ENCODE results near the gene EVI5L.
"Not testable (repeated sequence)": the region's sequence is repeated elsewhere in the genome, so short reads cannot be mapped to it uniquely, and the experiment has no call there.

The EVI5L gene

DNA sequence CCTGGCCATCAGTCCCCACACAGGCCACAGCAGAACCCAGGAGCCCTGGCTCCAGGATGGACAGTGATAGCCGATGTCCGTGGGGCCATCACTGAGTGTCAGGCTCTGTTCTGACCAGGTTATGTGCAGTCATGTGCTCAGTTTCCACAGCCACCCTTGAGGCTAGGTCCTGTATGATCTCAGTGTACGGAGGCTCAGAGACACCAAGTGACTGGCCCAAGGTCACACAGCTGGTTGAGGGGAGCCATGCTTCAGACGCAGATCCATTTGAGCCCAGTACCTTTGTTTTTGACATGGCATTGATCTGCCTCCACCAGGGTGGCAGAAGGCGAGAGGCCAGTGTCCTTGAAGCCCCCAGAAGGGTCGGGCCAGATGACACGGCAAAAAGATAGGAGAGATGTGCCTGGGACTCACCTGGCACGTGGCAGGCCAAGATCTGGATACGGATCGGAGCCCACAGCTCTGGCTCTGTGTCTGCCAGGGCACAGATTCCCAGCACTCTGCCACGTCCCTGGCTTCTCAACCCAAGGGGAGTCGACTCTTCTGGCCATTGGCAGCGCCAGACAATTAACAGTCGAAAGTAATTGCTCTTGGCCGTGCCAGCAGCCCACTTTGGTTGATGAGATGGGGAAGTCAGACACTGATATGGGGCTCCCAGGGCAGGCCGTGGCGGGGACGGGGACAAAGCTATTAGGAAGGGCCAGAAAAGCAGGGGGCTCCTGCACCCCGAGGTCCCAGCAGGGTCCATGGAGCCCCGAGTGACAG is 15.6 kb downstream of the EVI5L start:
- DNase-seq (ENCODE audit: low read depth, low spot score): no peak

GRCh38 chr19:7846155-7846646 is 16.2 kb downstream of the EVI5L start:
- DNase-seq (ENCODE audit: low read depth, low spot score): no peak

DNA sequence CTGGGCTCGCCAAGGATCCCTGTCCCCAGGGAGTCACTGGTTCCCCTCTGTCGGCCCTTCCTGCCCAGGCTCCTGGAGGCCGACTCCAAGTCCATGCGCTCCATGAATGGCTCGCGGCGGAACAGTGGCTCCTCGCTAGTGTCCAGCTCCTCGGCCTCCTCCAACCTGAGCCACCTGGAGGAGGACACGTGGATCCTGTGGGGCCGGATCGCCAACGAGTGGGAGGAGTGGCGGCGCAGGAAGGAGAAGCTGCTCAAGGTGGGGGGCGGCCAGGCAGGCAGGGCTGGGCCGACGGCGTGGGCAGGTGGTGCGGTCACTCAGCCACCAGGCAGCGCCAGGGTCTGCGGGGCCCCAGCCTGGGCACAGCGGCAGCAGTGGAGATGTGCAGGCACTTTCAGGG is 17.6 kb downstream of the EVI5L start:
- no peak for DNase-seq (ENCODE audit: low read depth, low spot score)

DNA sequence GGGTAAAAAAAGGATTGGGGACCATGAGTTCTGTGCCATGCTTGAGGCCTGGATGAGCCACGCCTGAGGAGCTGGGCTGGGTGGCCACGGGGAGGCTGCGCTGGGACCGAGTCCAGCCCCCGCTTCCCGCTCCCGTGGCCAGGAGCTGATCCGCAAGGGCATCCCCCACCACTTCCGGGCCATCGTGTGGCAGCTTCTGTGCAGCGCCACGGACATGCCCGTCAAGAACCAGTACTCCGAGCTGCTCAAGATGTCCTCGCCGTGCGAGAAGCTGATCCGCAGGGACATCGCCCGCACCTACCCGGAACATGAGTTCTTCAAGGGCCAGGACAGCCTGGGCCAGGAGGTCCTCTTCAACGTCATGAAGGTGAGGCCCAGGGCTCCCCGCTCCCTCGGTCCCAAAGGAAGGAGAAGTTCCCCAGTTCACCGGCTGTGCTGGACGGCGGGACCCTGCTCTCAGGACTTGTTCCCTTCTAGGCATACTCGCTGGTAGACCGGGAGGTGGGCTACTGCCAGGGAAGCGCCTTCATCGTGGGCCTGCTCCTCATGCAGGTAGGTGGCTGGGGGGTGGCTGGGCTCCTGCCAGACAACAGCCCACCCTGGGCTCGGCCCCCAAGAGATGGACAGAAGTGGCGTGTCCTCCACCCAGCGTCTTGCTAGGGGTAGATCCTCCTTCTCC is 18.9 kb downstream of the EVI5L start:
- DNase-seq (ENCODE audit: low read depth, low spot score): no peak

GRCh38 chr19:7849631-7849999 is 19.6 kb downstream of the EVI5L start:
- no peak for DNase-seq (ENCODE audit: low read depth, low spot score)

DNA sequence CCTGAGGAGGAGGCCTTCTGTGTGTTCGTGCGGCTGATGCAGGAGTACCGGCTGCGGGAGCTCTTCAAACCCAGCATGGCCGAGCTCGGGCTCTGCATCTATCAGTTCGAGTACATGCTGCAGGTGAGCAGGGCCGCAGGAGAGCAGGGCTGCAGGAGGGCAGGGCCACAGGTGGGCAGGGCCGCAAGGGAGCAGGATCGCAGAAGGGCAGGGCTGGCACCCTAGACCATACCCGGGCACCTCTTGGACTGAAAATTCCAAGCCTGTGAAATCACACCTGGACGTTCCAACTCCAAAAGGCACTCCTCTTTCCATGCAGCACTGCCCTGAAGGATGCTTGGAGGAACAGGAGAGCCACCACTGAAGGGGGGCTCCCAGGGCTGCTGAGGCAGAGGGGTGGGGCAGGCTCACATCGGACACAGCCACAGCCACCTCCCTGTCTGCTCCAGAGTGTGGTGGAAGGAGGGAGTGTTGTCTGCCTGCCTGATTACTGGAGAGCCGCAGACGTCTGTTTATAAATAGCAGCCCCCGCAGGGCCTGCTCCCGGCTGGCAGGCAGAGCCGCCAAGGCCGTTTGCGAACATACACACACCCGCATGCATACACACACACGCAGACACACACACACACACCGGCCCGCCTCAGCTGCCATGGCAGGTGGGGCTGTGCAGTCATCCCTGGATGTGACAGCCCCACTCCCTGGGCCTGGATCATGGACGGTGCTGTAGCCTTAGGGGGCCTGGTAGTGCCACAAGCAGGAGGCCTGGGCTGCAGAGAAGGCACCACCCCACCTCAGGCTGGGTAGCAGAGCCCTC is 20.2 kb downstream of the EVI5L start:
- DNase-seq (ENCODE audit: low read depth, low spot score): no peak

DNA sequence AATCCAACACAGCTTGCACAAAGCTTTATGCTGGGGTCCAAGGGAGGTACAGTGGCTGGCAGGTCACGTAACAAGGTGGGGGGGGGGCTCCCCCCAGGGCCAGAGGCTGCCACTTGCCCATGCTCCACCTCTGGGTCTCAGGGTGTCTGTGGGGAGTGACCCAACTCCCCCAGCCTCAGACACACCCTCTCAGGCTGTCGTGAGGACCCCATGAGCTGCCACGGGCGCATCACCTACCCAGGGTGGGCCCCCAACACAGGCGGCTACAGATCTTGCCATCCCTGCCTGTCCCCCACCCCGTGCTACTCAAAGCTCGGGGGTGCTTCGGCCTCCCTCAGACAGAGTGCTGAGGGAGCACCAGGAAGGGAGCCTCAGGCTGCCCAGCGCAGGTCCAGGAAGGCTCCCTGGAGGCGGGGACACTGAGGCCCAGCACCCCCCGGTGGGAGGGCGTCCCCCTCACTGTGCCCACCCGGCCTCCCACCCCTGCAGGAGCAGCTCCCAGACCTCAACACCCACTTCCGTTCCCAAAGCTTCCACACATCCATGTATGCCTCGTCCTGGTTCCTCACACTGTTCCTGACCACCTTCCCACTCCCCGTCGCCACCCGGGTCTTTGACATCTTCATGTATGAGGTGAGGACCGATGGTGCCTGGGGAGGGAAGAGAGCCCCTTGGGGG is 21.1 kb downstream of the EVI5L start:
- no peak for DNase-seq (ENCODE audit: low read depth, low spot score)

DNA sequence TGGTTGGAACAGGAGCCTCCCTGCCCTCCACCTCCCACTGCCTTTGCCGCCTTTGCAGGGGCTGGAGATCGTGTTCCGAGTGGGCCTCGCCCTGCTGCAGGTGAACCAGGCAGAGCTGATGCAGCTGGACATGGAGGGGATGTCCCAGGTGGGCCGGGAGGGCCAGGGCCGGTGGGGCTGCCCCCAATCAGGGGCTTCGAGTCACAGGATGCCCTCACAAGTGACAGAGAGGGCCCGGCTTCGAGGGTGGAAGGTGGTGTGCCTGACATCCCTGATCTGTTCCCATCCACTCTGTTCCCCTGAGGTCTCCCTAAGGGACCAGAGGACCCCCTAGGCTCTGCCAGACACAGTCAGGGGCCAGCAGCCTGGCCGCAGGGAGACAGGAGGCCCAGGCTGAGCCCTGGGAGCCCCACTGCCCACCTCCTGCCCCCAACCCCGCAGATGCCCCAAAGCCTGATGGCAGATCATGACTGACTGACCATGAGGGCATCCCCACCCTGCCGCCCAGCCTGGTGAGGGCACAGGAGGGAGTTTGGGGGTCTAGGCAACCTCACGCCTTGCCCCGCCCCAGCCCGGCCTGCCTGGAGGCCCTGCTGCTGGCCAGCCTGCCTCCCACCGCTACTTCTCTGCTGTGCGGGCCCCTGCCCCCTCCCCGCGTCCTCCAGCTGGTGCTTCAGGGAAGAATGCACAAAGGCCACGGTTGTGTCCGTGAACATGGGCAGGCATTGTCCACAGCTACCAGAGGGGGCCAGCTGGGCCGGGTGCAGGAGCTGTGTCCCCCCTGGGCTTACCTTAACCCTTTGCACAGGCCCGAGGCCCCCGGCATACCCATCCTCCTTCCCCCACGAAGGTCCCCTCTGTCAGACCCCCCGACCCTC is 21.8 kb downstream of the EVI5L start:
- DNase-seq (ENCODE audit: low read depth, low spot score): no peak

GRCh38 chr19:7852851-7853769 is 23.1 kb downstream of the EVI5L start:
- no peak for DNase-seq (ENCODE audit: low read depth, low spot score)

DNA sequence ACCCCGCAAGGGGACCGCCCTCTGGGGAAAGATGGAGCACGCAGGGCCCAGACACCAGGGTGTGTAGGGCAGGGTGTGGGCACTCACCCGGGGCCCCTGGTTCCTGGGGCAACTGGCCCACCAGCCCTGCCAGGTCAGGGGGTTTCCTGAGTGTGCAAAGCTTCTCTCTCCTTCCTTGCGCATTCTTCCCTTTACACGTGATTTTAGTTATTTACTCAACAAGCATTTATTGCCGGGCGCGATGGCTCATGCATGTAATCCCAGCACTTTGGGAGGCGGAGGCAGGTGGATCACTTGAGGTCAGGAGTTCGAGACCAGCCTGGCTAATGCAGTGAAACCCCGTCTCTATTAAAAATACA is 23.7 kb downstream of the EVI5L start:
- DNase-seq (ENCODE audit: low read depth, low spot score): no peak

GRCh38 chr19:7855426-7856108 is 25.5 kb downstream of the EVI5L start:
- DNase-seq (ENCODE audit: low read depth, low spot score): no peak

- no peak for DNase-seq (ENCODE audit: low read depth, low spot score)
Measured at GRCh38 chr19:7856109-7856591, 26.1 kb downstream of the EVI5L start.

DNA sequence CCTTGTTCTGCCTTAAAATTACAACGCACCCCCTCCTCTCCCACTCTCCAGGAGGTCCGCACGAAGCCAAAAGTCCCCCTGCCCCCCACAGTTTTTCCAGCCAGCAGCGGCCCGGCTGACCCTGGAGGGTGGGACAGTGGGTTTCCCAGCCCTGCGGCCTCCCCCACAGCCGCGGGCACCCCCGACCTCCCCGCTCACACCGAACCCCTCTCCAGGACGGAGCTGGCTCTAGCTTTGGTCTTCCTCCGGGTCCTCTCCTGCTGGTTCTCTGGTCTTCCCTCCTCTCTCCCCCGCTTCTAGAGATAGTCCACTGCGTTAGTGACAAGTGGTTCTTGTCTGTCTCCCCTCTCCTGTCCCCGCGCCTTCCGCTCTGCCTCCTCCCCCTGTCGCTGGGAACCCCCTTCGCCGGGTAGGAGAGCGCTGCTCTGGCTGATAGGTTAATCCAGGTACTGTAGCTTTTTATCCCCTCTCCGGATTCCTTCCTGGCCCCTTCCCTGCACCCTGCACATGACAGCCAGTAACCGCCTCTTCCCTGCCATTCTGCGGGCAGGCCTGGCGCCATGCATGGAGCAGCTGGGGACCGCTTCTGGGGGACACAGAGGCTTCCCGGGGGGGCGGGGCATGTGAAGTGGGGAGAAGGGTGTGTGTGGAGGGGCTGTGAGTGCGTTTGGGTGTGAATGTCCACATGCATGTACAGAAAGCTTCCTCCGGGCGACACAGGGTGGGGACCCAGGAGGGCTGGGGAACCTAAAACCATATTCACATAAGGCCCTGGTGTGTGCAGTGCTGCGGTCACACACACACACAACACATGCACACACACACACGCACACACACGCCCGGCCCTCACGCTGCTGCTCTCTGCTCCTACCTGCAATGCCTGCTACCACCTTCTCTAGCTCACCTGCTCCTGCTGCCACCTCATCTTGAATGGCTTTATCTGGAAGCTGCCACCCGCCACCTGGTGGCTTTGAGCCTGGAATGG is 27.0 kb downstream of the EVI5L start:
- no peak for DNase-seq (ENCODE audit: low read depth, low spot score)

DNA sequence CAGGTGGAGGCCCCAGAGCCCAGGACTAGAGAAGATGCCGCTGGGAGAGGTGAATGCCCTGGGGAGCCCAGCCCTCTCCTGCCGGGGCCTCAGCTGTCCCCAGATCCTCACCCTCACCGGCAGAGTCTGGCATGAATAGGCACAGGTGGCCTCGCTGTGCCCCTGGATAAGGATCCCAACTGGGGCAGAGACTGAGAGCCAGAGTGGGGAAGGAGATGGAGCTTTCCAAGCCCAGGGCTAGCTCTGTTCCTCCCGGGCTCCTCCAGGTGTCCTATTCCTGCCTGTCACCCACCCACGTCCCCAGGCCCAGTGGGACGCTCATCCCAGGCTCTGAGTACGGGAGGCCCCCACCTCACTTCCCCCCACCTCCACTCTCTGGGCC is 27.7 kb downstream of the EVI5L start:
- no peak for DNase-seq (ENCODE audit: low read depth, low spot score)

GRCh38 chr19:7858109-7858770 is 28.2 kb downstream of the EVI5L start:
- no peak for DNase-seq (ENCODE audit: low read depth, low spot score)

GRCh38 chr19:7859087-7859486 is 29.1 kb downstream of the EVI5L start:
- not testable (repeated sequence) for DNase-seq (ENCODE audit: low read depth, low spot score)
